Suprapubic skin (tissue), 4 donors: ENCODE results near the gene FRMPD2. TPM values are rescaled to one million over a fixed set of nuclear protein-coding genes. Genes with fewer than 3 reads are reported as not detected.
A peak's percentile ranks its signal among the peaks of the same experiment; 100 is the strongest.

ENCODE experiments used
- DNase-seq, 2 donors: peaks; one replicate each; pipeline ENCODE4 v3.0.0-alpha.2; 2019; ENCODE audit warnings: low spot score in 2 of 2
- H3K27ac ChIP-seq: fragments of 200-600 bp; sonication (generic); one replicate; pipeline ENCODE4 v1.5.1; 2019
- H3K27me3 ChIP-seq: fragments of 200-600 bp; sonication (generic); one replicate; pipeline ENCODE4 v1.5.1; 2019
- H3K36me3 ChIP-seq: fragments of 200-600 bp; sonication (generic); one replicate; pipeline ENCODE4 v1.5.1; 2019
- H3K4me1 ChIP-seq: fragments of 200-600 bp; sonication (generic); one replicate; pipeline ENCODE4 v1.5.1; 2019
- H3K4me3 ChIP-seq: fragments of 200-600 bp; sonication (generic); one replicate; pipeline ENCODE4 v1.5.1; 2019; ENCODE audit warnings: mild to moderate bottlenecking
- H3K9me3 ChIP-seq: fragments of 200-600 bp; sonication (generic); one replicate; pipeline ENCODE4 v1.5.1; 2019
- EP300 ChIP-seq: sonication (generic); formaldehyde crosslinking; IDR thresholded peaks from one replicate; pipeline ENCODE4 v1.6.1; 2017; ENCODE audit warnings: antibody characterized with exemption
- POLR2A ChIP-seq, 2 donors: fragments of 450-650 bp; IDR thresholded peaks; one replicate each; pipeline ENCODE4 v1.6.1; 2017; ENCODE audit warnings: antibody characterized with exemption in 2 of 2, mild to moderate bottlenecking in 2 of 2, moderate library complexity in 2 of 2
- POLR2AphosphoS5 ChIP-seq, 3 donors: sonication (generic); formaldehyde crosslinking; IDR thresholded peaks; one replicate each; pipeline ENCODE4 v1.6.1; 2017; ENCODE audit warnings: antibody characterized with exemption in 3 of 3
- WGBS: methylation state at CpG from one replicate; pipeline ENCODE4 v1.1.5; 2018; 5-methylcytosine and 5-hydroxymethylcytosine counted together
- total RNA-seq, 4 donors: library from RNA; depleted of rRNA; stranded (reverse); fragments of >200 nt; gene quantifications; one replicate each; pipeline ENCODE4 v1.1.0, GENCODE V29; 2016
- TF ChIP-seq, protein P1 (sequence below), 2 donors: fragments of 200-600 bp in 1 of 2; fragments of 450-650 bp in 1 of 2; sonication (generic) in 1 of 2; IDR thresholded peaks; one replicate each; pipeline ENCODE4 v1.5.1; 2016 to 2019; ENCODE audit warnings: antibody characterized with exemption in 2 of 2, mild to moderate bottlenecking in 1 of 2, moderate library complexity in 1 of 2

The FRMPD2 gene
- total RNA-seq, 4 donors from 2014 or later: 0.72 TPM; not detected in 3

DNA sequence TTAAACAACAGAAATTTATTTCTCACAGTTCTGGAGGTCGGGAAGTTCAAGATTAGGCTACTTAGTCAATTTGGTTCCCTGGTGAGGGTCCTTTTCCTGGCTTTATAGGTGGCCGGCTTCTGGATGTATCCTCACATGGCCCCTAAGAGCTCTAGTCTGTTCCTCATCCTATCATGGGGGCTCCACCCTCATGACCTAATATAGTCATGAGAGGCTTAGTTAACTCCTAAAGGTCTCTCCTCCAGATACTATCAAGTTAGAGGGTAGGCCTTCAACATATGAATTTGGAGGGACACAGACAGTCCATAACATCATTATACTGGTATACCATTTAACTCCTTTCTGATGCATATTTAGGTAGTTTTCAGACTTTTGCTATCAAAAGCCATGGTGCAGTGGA, 39.6 kb upstream of the FRMPD2 start:
- Histone ChIP-seq H3K9me3 (no peaks in the 10 kb centered on the region), H3K27ac (no peak overlapping the region), H3K36me3 (no peaks in the 10 kb centered on the region), H3K4me1 (peaks cover 12% of the 10 kb centered on the region), H3K27me3 (no peaks in the 10 kb centered on the region), H3K4me3 (no peak overlapping the region)
- TF ChIP-seq POLR2AphosphoS5 (IDR thresholded peaks at IDR 0.05): no peak
- no peak for TF ChIP-seq EP300
- 95% methylated on average over 2 of the region's 2 CpGs for WGBS
- DNase-seq: no peak

DNA sequence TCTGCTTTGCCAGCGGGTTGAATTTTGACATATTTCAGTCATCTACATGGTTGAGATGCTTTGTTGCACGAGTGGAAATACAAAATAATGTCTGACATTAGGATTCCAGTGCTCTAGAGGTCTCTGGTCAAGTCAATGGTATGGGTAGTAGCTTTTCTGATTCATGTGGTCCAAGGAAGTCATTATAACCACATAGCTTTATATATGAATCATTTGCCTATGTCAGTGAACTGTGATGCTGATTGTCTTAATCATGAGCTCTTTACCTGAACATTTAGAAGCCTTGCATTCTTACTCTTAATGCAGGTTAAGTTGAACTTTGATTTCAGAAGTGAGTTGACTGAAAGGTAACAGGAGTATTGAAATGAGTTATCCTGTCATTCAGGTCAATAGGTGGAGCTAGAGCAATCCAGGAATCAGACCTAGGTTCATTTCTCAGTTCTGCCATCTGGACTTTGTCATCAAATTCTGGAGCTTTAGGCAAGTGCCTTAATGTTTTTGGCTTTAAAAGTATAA, 35.3 kb upstream of the FRMPD2 start:
- no peak for DNase-seq
- peaks cover 26% of the 10 kb centered on the region for H3K4me1 ChIP-seq

DNA sequence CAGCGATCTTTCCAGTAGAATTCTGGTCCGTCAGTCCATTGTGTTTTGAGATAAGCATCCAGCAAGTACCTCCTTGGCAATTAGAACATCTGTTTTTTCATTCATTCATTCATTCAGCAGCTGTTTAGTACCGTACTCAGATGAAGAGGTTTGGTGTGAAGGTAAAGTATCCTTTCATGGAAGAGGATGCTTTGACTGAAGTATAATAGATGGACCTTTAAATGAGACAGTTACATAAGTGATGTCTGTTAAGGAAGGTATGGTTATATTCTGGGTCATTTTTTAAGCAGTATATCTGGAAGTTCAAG, 33.2 kb upstream of the FRMPD2 start:
- DNase-seq: no peak
- no peak overlapping the region for H3K27ac ChIP-seq
- H3K27me3 ChIP-seq: no peaks in the 10 kb centered on the region
- TF ChIP-seq EP300: no peak
- TF ChIP-seq POLR2A (IDR thresholded peaks at IDR 0.05): no peak
- TF ChIP-seq, protein P1, sequence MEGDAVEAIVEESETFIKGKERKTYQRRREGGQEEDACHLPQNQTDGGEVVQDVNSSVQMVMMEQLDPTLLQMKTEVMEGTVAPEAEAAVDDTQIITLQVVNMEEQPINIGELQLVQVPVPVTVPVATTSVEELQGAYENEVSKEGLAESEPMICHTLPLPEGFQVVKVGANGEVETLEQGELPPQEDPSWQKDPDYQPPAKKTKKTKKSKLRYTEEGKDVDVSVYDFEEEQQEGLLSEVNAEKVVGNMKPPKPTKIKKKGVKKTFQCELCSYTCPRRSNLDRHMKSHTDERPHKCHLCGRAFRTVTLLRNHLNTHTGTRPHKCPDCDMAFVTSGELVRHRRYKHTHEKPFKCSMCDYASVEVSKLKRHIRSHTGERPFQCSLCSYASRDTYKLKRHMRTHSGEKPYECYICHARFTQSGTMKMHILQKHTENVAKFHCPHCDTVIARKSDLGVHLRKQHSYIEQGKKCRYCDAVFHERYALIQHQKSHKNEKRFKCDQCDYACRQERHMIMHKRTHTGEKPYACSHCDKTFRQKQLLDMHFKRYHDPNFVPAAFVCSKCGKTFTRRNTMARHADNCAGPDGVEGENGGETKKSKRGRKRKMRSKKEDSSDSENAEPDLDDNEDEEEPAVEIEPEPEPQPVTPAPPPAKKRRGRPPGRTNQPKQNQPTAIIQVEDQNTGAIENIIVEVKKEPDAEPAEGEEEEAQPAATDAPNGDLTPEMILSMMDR (IDR thresholded peaks at IDR 0.05): no peak
- TF ChIP-seq POLR2AphosphoS5 (IDR thresholded peaks at IDR 0.05): no peak
- 11% methylated on average over 3 of the region's 3 CpGs for WGBS
- H3K9me3 ChIP-seq: no peaks in the 10 kb centered on the region
- peak overlapping the region; percentile 97 for H3K4me3 ChIP-seq
- H3K4me1 ChIP-seq: peaks cover 26% of the 10 kb centered on the region
- H3K36me3 ChIP-seq: no peaks in the 10 kb centered on the region

More for the DNA sequence above, 35.3 kb upstream of the FRMPD2 start:
- no peaks in the 10 kb centered on the region for H3K36me3 ChIP-seq
- 64% methylated on average over 2 of the region's 2 CpGs for WGBS
- no peaks in the 10 kb centered on the region for H3K27me3 ChIP-seq
- H3K9me3 ChIP-seq: no peaks in the 10 kb centered on the region
- no peak overlapping the region for H3K27ac ChIP-seq
- H3K4me3 ChIP-seq: no peak overlapping the region
- TF ChIP-seq, protein P1 (IDR thresholded peaks at IDR 0.05): no peak
- TF ChIP-seq EP300 (no peak), POLR2A (IDR thresholded peaks at IDR 0.05) (no peak), POLR2AphosphoS5 (IDR thresholded peaks at IDR 0.05) (no peak)

DNA sequence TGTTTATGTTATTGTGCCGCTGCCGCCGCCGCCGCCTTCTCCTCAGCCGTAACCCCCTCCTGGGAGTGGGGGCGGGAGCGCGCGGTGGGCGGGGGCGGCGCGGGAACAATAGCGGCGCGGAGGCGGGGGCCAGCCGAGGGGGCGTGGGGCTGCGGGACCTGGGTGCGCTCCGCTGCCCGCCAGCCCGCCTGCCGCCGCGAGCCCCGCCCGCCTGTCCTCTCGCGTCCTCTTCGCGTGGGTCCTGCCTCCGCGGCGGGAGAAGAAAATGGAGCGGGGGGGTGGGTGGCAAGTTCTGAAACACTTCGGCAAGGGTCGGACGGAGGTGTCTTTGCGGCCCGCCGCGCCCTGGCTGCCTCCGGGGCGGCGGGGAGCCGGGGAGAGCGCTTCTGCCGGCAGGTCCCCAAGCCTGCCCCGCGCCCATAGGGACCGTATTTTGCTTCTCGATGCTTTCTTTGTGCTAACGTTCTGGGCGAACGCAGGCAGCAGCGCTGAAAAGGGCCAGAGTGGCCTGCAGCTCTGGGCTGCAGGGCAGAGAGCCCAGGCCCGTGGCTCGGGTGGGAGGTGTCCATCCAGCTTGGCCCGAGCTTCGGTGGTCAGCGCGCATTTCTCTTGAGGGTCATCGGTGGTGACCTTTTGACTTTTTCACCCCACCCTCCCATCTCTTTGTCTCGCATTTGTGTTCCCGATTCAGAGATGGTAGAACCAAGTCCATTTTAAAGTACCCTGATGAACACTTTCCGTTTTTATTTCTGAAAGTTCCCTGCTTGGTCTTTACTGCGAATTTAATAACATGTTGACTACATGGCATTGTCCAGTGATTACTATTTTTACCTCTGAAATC, 32.6 kb upstream of the FRMPD2 start:
- Histone ChIP-seq H3K4me3 (peak overlapping the region; percentile 97), H3K4me1 (peaks cover 26% of the 10 kb centered on the region), H3K9me3 (no peaks in the 10 kb centered on the region), H3K36me3 (no peaks in the 10 kb centered on the region), H3K27me3 (no peaks in the 10 kb centered on the region), H3K27ac (peak overlapping the region; percentile 97)
- no peak for TF ChIP-seq POLR2AphosphoS5 (IDR thresholded peaks at IDR 0.05)
- TF ChIP-seq EP300: no peak
- TF ChIP-seq, protein P1 (IDR thresholded peaks at IDR 0.05): no peak
- no peak for TF ChIP-seq POLR2A (IDR thresholded peaks at IDR 0.05)
- DNase-seq: peak in 1 of 2 donors; percentile 83
- WGBS: 2% methylated on average over 23 of the region's 70 CpGs

DNA sequence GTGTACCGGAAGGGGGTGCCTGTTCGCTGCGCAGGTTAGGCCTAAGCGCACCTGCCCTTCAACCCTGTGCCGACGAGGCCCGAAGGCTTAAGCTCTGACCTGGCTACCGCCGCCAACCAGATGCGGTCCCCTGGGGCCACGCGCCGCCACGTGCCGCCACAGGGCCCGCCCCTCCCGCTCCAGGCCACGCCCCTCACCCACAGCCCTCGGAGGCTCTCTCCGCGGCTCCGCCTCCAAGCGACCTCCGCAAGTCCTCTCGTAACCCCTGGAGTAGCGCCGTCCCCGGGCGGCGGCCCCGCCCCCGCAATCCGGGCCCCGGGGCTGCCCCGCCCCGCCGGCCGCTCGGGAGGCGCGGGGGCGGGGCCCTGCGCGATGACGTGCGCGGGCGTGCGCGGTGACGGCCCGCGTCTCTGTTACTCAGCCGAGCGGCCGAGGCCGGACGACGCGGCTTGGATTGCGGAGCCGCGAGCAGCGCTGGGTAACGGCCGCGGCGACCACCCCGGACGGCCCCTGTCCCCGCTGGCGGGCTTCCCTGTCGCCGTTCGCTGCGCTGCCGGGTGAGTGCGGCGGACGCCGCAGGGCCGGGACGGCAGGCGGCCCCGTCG, 31.9 kb upstream of the FRMPD2 start, which contains the start of gene MAPK8:
MAPK8 (plus strand) TSS at position 413 of the 605 bp plus-strand sequence. CDS start 94,984 bp downstream, outside the sequence.
- TF ChIP-seq POLR2A (IDR thresholded peaks at IDR 0.05): peak in 1 of 2 donors; percentile 93
- no peak for TF ChIP-seq EP300
- no peak for TF ChIP-seq POLR2AphosphoS5 (IDR thresholded peaks at IDR 0.05)
- WGBS: 5% methylated on average over 16 of the region's 86 CpGs
- Histone ChIP-seq H3K27me3 (no peaks in the 10 kb centered on the region), H3K36me3 (no peaks in the 10 kb centered on the region), H3K9me3 (no peaks in the 10 kb centered on the region), H3K27ac (peak within 1 kb of the TSS; percentile 97), H3K4me1 (peaks cover 26% of the 10 kb centered on the region), H3K4me3 (peak within 1 kb of the TSS; percentile 97)
- DNase-seq: peak; percentile 94 to 95

DNA sequence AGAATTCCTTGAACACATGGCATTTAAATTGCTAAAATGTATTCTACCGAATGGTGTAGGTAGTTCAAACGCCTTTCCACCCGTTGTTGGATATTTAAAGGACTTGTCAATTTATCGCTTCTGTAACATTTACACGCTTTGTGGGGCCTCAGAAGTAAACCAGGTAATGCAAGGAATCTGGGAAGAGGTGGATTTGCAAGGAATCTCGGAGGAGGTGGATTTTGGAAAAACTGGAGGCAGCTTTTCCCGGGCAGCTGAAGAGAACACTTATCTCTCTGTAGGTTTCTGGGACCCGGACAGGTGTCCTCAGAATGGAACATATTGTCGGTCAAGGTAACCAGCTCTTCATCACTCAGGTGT, 31.4 kb upstream of the FRMPD2 start:
- no peaks in the 10 kb centered on the region for H3K27me3 ChIP-seq
- WGBS: 49% methylated on average over 9 of the region's 9 CpGs
- peak overlapping the region; percentile 97 for H3K27ac ChIP-seq
- TF ChIP-seq POLR2AphosphoS5 (IDR thresholded peaks at IDR 0.05) (no peak), POLR2A (IDR thresholded peaks at IDR 0.05) (no peak), EP300 (no peak)
- TF ChIP-seq, protein P1 (IDR thresholded peaks at IDR 0.05): no peak
- DNase-seq: no peak
- peaks cover 26% of the 10 kb centered on the region for H3K4me1 ChIP-seq
- no peaks in the 10 kb centered on the region for H3K36me3 ChIP-seq
- no peaks in the 10 kb centered on the region for H3K9me3 ChIP-seq
- H3K4me3 ChIP-seq: peak overlapping the region; percentile 97
